Germinal center (tissue), 1 donor: ENCODE data around the gene C20orf204.

Experiments used
- DNase-seq: peaks from one replicate; pipeline ENCODE4 v3.0.0; 2012; ENCODE audit warnings: mixed read lengths, low spot score

Gene C20orf204

DNA sequence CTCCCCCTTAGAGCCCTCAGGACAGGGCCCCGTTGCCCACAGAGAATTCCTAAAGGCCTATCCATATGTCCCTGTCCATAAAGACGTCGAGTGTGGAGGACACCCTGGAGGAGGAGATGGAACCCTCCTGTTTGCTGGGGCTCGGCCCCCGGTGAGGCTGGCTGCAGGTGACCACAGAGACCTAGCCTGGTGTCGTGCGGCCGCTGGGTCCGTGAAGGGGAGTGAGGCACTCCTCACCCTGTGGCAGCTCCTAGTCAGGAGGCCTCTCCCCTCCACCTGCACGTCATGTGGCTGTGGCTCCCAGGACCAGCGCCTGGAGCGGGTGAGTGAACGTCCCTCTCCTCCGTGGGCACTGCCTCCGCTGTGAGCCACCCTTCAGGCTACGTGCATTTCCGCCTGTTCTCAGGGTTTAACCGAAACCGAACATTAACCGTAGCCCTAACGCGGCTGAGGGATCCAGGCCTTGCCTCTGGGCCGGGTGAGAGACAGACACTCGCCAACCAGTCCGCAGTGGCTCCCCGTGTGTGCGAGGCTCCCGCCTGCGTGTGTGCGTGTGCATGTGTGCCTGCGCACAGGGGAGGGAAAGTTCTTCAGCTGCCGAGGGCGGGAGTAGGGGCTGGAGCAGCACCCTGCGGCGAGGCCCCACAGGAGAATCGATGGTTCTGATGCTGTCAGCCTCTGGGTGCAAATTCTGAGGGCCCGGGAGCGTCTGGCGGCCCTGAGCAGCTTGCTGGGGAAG is 21.1 kb downstream of the C20orf204 start:
- no peak for DNase-seq

DNA sequence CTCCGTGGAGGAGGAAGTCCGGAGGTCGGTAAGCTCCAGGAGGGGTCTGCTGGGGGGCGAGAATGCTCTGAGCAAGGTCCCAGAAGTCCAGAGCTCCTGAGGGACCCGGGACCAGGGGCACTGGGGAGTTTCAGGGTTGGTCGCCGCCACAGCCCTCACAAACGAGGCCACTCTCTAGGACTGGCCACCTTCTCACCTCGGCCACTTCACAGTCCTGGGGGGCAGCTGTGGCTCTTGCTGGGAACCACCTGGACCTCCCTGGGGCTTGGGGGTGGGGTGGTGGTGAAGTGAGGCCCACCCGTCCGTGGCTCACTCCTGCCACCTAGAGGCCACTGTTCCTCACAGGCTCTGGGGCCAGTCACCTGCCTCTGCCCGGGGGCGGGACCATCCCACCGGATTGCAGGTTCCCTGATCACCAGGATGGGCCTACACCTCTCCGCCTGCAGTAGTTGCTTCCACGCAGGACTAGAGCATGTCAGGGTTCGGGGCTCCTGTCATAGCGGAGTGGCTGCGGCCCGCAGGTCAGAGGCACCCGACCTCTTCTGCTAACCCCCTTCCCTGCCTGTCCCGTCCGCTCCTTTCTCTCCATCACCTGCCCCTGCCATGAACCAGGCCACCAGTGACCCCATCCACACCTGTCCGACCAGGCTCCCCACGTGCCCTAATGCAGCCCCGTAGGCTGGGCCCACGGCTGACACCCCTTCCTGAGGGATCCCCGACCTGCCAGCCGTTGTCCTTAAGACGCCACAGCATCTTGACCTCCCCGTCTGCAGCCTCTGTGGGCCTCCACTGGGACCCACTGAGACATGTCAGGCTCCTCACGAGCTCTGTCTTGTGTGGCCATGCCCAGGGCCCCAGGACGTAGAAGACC is 21.9 kb downstream of the C20orf204 start:
- peak; percentile 86 for DNase-seq

DNA sequence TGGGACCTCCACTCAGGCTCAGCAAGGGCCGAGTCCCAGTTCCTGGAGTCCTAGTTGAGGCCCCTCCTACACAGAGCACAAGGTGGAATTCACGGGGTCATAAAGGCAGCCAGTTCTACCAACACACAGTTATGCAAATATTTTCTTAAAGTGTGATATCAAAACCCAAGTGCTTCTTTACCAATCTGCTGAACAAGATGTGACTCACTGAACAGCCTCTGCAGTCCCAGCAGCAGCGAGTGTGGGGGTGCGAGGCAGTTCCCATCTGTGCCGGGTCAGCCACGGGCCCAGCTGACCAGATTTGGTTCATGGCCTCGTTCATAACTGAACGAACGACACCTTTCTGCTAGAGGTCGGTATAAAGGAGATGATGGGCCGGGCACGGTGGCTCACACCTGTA is 22.6 kb downstream of the C20orf204 start:
- DNase-seq, result no peak

DNA sequence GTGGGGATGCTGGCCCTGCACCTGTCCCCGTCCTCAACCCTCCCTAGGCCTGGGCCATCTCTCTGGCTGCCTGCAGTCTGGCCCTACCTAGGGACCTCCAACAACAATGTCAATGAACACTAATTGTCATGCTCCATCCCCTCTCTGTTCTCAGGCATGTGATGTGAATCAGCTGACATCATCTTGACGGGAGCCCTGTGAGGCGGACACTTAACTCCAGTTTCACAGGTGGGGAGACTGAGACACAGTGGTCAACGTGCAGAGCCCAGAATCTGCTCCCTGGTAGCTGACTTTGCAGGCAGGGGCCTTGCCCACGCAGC is 26.3 kb downstream of the C20orf204 start:
- DNase-seq, result no peak

- DNase-seq, result peak; percentile 95
Measured at GRCh38 chr20:64062596-64063388, 26.8 kb downstream of the C20orf204 start, which contains the start of gene TCEA2. Gene TCEA2 (plus strand): TSS chr20:64063198. CDS start chr20:64063313, 115 bp downstream.

GRCh38 chr20:64063389-64064144 is 27.6 kb downstream of the C20orf204 start:
- DNase-seq, result no peak

- no peak for DNase-seq
Measured at GRCh38 chr20:64064145-64064698, 28.2 kb downstream of the C20orf204 start.

GRCh38 chr20:64065062-64065973 is 29.3 kb downstream of the C20orf204 start:
- peak; percentile 36 for DNase-seq

GRCh38 chr20:64065974-64066343 is 30.0 kb downstream of the C20orf204 start:
- DNase-seq, result no peak

DNA sequence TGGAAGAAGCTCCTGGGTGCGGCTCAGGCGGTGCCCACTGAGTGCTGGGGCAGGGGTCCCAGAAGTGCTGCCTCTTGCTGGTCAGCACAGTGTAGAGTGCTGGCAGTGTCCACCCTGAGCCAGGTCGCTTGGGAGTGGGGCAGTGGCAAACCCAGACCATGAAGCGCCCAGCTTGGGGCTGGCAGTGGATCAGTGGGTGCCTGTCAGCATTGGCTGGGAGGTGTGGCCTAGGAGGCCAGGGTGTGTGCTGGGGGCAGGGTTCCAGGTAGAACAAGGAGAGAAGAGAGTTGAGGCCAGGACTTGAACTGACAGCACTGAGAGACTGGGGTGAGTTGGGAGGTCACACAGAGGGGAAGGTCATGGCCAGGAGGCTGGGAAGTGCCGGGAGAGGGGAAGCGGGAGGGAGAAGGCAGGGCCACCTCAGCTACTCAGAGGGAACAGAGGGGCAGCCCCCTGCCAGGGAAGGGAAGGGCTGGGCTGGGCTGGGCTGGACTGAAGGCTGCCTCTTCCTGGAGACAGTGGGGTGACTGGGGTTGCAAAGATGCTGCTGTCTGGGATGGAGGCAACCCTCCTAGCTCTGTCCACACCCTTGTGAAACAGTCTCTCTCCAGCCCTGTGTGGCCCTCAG is 31.1 kb downstream of the C20orf204 start:
- no peak for DNase-seq

DNA sequence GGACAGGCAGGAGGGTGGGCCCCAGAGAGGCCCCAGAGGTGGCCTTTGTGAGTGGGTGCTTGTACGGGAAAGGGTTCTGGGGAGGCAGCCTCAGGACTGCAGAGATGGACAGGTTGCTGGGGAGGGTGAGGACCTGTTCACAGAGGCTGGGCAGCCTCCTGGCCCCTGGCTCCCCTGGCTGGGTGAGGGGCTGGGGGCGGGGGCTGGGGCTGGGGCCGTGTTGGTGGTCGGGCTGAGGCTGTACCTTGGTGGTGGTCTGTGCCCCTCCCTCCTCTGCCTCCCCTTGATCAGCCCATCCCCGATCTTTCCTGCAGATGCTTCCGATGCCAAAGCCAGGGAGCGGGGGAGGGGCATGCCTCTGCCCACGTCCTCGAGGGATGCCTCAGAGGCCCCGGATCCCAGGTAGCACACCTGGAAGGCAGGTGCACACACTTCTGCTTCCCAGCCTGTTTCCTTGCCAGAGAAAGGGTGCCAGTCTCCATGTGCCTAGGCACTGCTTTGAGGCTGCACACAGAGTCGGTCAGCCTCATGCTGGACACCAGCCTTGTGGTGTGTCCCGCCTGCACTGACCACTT is 31.8 kb downstream of the C20orf204 start:
- no peak for DNase-seq

GRCh38 chr20:64068386-64069208 is 32.6 kb downstream of the C20orf204 start:
- no peak for DNase-seq

DNA sequence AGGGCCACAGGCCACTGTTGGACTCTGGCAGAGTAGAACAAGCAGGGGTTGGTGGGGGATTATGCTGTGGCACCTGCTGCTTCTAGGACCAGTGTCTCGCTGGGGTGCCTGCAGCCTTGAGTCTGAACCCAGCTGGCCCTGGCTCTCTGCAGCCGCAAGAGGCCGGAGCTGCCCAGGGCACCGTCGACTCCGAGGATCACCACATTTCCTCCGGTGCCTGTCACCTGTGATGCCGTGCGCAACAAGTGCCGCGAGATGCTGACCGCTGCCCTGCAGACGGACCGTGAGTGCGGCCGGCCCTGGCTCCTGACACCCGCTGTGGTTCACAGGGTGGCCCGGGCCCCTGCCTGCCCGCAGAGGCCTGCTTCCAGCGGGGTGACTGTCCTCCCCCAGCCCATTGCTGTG is 33.2 kb downstream of the C20orf204 start:
- DNase-seq, result no peak

GRCh38 chr20:64069614-64070243 is 33.7 kb downstream of the C20orf204 start:
- peak; percentile 58 for DNase-seq

DNA sequence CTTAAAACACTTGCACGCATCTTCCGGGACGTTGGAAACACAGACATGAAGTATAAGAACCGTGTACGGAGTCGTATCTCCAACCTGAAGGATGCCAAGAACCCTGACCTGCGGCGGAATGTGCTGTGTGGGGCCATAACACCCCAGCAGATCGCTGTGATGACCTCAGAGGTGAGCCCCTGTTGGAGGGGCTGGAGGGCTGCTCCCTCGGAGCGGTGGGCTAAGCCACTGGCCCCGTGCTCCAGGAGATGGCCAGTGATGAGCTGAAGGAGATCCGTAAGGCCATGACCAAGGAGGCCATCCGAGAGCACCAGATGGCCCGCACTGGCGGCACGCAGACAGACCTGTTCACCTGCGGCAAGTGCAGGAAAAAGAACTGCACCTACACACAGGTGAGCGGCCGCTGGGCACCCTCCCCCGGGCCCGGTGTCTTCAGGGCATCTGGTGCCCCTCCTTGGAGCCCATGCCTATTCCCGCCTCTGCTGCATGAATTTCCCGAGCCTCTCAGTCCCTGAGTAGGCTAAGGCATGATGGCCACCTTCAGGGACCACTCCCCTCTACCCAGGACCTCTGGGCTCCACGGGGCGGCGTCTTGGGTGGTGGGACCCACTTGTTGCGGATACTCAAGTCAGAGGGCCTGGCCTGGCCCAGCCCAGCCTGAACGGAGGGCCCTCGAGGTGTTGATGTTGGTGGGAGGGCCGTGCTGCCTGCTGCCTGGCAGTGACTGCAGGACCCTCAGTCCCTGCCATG is 34.4 kb downstream of the C20orf204 start:
- no peak for DNase-seq

DNA sequence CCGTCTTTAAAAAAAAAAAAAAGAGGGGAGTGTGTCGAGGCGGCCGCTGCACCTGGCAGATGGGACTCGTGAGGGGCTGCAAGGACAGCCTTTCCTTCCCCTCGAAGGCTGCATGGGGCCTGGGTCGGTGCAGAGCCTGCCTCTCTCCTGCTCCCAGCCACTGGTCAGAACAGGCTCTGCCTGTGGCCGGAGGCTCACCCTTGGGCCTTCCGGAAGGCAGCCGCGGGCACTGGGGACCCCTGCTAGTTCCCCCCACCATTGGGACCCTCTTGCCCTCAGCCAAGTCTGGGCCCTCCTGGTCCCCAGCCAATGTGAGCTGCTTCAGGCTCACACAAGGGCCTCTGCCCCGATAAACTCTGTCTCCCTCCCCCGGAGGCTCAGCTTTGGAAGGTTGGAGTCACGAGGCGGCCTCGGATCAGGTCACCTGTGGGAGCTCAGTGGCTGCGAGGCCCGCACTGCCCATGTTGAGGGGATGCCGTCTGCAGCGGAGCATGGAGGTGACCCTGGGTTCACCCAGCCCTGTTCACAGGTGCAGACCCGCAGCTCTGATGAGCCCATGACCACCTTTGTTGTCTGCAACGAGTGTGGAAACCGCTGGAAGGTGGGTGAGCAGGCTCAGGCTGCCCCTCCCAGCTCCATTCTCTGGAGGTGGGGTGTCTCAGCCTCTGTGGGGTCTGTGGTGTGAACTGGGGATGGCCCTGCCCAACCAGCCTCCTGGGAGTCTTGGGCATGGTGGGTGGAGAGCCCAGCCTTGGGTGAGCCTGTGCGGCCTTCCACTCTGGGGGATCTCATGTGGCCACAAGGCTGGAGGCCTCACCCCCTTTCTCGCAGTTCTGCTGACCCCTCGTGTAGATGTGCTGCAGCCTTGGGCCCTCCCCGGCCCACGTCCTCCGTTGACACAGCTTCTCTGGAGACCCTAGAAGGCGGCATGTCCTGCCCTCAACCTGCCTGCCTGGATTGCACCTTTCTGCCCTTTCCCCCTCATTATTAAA is 35.7 kb downstream of the C20orf204 start:
- no peak for DNase-seq
